GM12872 (cell line): Measurements from ENCODE around the gene IGFBP3.

Experiments
- CTCF ChIP-seq: IDR thresholded peaks from 3 replicates; pipeline ENCODE4 v1.5.1; 2011; ENCODE audit warnings: low read depth, mild to moderate bottlenecking, low read length, moderate library complexity; ENCODE audit not compliant: insufficient read depth

Gene IGFBP3

GRCh38 chr7:45930967-45931366 is 9.9 kb upstream of the IGFBP3 start:
- TF ChIP-seq CTCF, result no peak

- no peak for TF ChIP-seq CTCF
Observed at GRCh38 chr7:45927721-45928120, 6.6 kb upstream of the IGFBP3 start.

GRCh38 chr7:45924283-45924682 is 3.2 kb upstream of the IGFBP3 start:
- TF ChIP-seq CTCF, result no peak

GRCh38 chr7:45923818-45924217 is 2.7 kb upstream of the IGFBP3 start:
- TF ChIP-seq CTCF, result no peak

- peak; percentile 79 for TF ChIP-seq CTCF
Observed at GRCh38 chr7:45923290-45923689, 2.2 kb upstream of the IGFBP3 start.

GRCh38 chr7:45922810-45923209 is 1.7 kb upstream of the IGFBP3 start:
- TF ChIP-seq CTCF, result no peak

- peak; percentile 55 for TF ChIP-seq CTCF
Observed at GRCh38 chr7:45921699-45922519, 837 bp upstream of the IGFBP3 start.
